ENCODE data around the gene NTSR1.

DNA sequence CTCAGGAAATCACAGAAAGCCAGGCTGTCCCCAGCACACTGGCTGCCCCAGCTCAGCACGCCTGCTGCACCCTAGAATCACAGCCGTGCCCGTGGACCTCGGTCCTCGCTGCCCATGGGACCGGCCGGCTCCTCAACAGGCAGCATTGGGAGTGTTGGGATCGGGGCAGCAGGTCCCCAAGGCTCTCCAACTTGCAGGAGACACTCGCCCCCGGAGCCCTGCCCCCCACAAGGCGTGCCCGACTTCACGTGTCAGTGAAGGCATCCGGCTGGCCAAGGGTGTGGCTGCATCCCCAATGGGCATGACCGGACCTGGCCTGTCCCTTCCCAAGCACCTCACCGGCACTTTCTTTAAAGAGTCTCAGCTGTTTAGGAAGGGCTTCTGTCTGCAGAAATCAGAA, 3.0 kb upstream of the NTSR1 start:
- TF ChIP-seq, protein P1, sequence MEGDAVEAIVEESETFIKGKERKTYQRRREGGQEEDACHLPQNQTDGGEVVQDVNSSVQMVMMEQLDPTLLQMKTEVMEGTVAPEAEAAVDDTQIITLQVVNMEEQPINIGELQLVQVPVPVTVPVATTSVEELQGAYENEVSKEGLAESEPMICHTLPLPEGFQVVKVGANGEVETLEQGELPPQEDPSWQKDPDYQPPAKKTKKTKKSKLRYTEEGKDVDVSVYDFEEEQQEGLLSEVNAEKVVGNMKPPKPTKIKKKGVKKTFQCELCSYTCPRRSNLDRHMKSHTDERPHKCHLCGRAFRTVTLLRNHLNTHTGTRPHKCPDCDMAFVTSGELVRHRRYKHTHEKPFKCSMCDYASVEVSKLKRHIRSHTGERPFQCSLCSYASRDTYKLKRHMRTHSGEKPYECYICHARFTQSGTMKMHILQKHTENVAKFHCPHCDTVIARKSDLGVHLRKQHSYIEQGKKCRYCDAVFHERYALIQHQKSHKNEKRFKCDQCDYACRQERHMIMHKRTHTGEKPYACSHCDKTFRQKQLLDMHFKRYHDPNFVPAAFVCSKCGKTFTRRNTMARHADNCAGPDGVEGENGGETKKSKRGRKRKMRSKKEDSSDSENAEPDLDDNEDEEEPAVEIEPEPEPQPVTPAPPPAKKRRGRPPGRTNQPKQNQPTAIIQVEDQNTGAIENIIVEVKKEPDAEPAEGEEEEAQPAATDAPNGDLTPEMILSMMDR (IDR thresholded peaks at IDR 0.05), result no peak
- no peak for TF ChIP-seq POLR2A (IDR thresholded peaks at IDR 0.05)

All from testis (tissue), 2 donors.